GM21447 (cell line): ENCODE data around the gene CLCN1.

Experiments
- ATAC-seq: cut with Tn5 transposase; IDR thresholded peaks from one replicate; pipeline ENCODE4 v1.9.1; 2021; ENCODE audit not compliant: unreplicated experiment

CLCN1 gene

GRCh38 chr7:143395187-143396149, 79.6 kb downstream of the CLCN1 start:
- no peak for ATAC-seq

- no peak for ATAC-seq
Observed at GRCh38 chr7:143396182-143396581, 80.3 kb downstream of the CLCN1 start.

- ATAC-seq: no peak
Observed at GRCh38 chr7:143396625-143397556, 81.0 kb downstream of the CLCN1 start.

GRCh38 chr7:143397710-143398530, 82.0 kb downstream of the CLCN1 start:
- no peak for ATAC-seq

- ATAC-seq: no peak
Observed at GRCh38 chr7:143398616-143399015, 82.7 kb downstream of the CLCN1 start.

GRCh38 chr7:143399151-143399550, 83.2 kb downstream of the CLCN1 start:
- ATAC-seq: no peak

GRCh38 chr7:143399642-143400041, 83.7 kb downstream of the CLCN1 start:
- no peak for ATAC-seq

GRCh38 chr7:143401265-143401664, 85.4 kb downstream of the CLCN1 start:
- ATAC-seq: no peak
